Activated naive CD4-positive, alpha-beta T cell treated with anti-CD3 and anti-CD28 coated beads for 36 hours (primary cell): ENCODE results near the gene NR3C1. TPM values are rescaled to one million over a fixed set of nuclear protein-coding genes. Genes with fewer than 3 reads are reported as not detected.

Experiments used
- CTCF ChIA-PET: fragments of 350-600 bp; sonication (Branson Sonifier 250); formaldehyde crosslinking; loops from one replicate; lab custom pipeline; 2021; ENCODE audit warnings: antibody characterized with exemption; lab: Charles Lee
- DNase-seq: peaks from one replicate; pipeline ENCODE4 v3.0.0-alpha.2; 2020
- H3K27ac Mint-ChIP-seq: one replicate; pipeline ENCODE4 v1.8.0; 2021; ENCODE audit warnings: mild to moderate bottlenecking, mixed read lengths
- H3K27me3 Mint-ChIP-seq: one replicate; pipeline ENCODE4 v1.8.0; 2021; ENCODE audit warnings: low read depth, mixed read lengths
- H3K36me3 Mint-ChIP-seq: one replicate; pipeline ENCODE4 v1.8.0; 2021; ENCODE audit warnings: low read depth, mixed read lengths
- H3K4me1 Mint-ChIP-seq: one replicate; pipeline ENCODE4 v1.8.0; 2021; ENCODE audit warnings: low read depth, mixed read lengths
- H3K4me3 Mint-ChIP-seq: one replicate; pipeline ENCODE4 v1.8.0; 2021; ENCODE audit warnings: mild to moderate bottlenecking, moderate library complexity, mixed read lengths
- H3K9me3 Mint-ChIP-seq: one replicate; pipeline ENCODE4 v1.8.0; 2021; ENCODE audit warnings: mixed read lengths
- intact Hi-C: fragments of 100-400 bp; cut with micrococcal nuclease; formaldehyde crosslinking; loops from one replicate; pipeline ENCODE4 v1.15.1; 2023
- total RNA-seq, 2 experiments: library from RNA; stranded (reverse); gene quantifications; one replicate each; pipeline ENCODE4 v1.2.3, GENCODE V29; 2021

The NR3C1 gene
- total RNA-seq, 2 experiments from 2014 or later, result 41.8 to 42.9 TPM

- CTCF ChIA-PET, result interaction anchor here (1.7 kb wide), 1 partner anchor 174 kb away, joined by 7 read pairs; the partner anchor contains the start of gene NR3C1
These were observed 174.0 kb downstream of the NR3C1 start for GRCh38 chr5:143229426-143229895.

DNA sequence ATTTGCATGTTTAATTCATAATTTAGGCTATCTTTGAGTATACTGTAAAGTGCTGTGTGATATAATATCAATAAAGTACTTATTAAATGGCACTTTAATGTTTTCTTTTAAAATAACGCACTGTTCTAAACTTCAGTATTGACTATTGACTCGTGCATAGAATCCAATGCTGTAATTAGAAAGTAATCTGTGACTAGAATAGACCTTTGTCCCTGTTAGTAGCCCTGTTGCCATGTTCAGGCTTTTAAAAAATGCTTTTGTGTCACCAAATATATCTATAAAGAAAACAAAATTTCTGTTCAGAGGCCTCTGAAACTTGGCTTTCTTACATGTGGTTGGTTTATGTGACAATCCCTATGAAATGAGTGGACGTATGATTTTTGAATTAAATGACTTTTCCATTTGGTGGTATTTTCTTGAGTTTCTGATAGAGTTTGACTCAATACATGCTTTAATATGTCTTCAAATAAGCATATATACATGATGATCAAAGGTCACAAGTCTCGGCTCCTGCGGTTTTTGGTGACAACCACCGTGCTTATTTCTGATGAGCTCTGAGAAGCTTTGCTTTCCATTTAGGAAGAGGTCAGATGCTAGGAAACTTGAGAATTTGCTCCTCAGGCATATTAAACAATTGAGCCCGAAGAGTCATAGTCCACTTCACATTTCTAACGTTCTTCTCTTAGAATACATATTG is 174.7 kb downstream of the NR3C1 start:
- Mint-ChIP-seq H3K4me1 (peaks cover 24% of the 10 kb centered on the region), H3K4me3 (no peak overlapping the region), H3K36me3 (no peaks in the 10 kb centered on the region), H3K9me3 (no peaks in the 10 kb centered on the region), H3K27me3 (no peaks in the 10 kb centered on the region), H3K27ac (peak overlapping the region; percentile 69)
- intact Hi-C loops, result loop anchor here (10.0 kb wide), 1 partner anchor 194 kb away; no protein-coding TSS in a partner anchor
- CTCF ChIA-PET, result interaction anchor here (0.7 kb wide), 1 partner anchor 655 kb away, joined by 3 read pairs; no protein-coding TSS in a partner anchor
- DNase-seq, result peak; percentile 23

More at GRCh38 chr5:143229426-143229895, 174.0 kb downstream of the NR3C1 start:
- Mint-ChIP-seq H3K27me3 (no peaks in the 10 kb centered on the region), H3K27ac (peak overlapping the region; percentile 69), H3K36me3 (no peaks in the 10 kb centered on the region), H3K9me3 (no peaks in the 10 kb centered on the region), H3K4me3 (peak overlapping the region; percentile 46), H3K4me1 (peaks cover 24% of the 10 kb centered on the region)
- intact Hi-C loops, result loop anchor here (10.0 kb wide), 1 partner anchor 195 kb away; no protein-coding TSS in a partner anchor
- no peak for DNase-seq
